ENCODE measurements around the gene CFAP47. TPM values are rescaled to one million over a fixed set of nuclear protein-coding genes. Genes with fewer than 3 reads are reported as not detected.

Gene CFAP47
- total and polyA plus RNA-seq, 2 of the 13 experiments (the other 11 are each of a cell fraction or from before 2014, with no cell fraction given) = not detected

GRCh38 chrX:36401774-36402173 is 482.2 kb downstream of the CFAP47 start:
- Histone ChIP-seq H2AFZ (ENCODE audit: low read length) (no peak overlapping the region), H4K20me1 (ENCODE audit: insufficient read depth, low read length) (no peaks in the 10 kb centered on the region), H3K36me3 (replicated peaks in 1 of 2; ENCODE audit: control insufficient read depth in 1 of 2, insufficient read depth in 2 of 2, low read length in 2 of 2) (no peaks in the 10 kb centered on the region), H3K79me2 (ENCODE audit: insufficient read depth, low read length) (no peaks in the 10 kb centered on the region), H3K4me1 (ENCODE audit: insufficient read depth, low read length) (no peaks in the 10 kb centered on the region), H3K27ac (ENCODE audit: extremely low read length, insufficient read depth, low read length) (no peak overlapping the region), H3K4me2 (ENCODE audit: low read depth, low read length) (no peak overlapping the region), H3K9ac (ENCODE audit: insufficient read depth, low read depth, low read length) (no peak overlapping the region), H3K9me3 (ENCODE audit: low read length) (no peaks in the 10 kb centered on the region), H3K4me3 (replicated peaks in 1 of 3; ENCODE audit: insufficient read depth in 1 of 3, low read depth in 2 of 3, low read length in 3 of 3) (no peak overlapping the region), H3K27me3 (ENCODE audit: control insufficient read depth in 1 of 2, insufficient read depth in 2 of 2, low read length in 2 of 2) (no peaks in the 10 kb centered on the region)
- DNase-seq (ENCODE audit: low spot score) (no peak), ATAC-seq (no peak), FAIRE-seq (no peak)
- intact Hi-C loops (cut with micrococcal nuclease; ENCODE audit: unreplicated experiment) (no loop called here), in situ Hi-C loops (cut with HindIII; ENCODE audit: extremely low pct_ligation_motif_present, low pct_unique_long_range_greater_than_20kb) (no loop called here)
- POLR2A ChIA-PET = no interaction called here
- no peak for TF ChIP-seq ZNF780A (CRISPR knock-in tag; IDR thresholded peaks at IDR 0.05)
- CTCF ChIA-PET (ENCODE audit: low intra/inter-chr PET ratio, low total read pairs) = no interaction called here
- 0% methylated on average over 3 of the region's 3 CpGs for WGBS (ENCODE audit: low lambda C conversion rate)
- no TSS peak for BruUV-seq (replicated peaks)

- intact Hi-C loops (cut with micrococcal nuclease; ENCODE audit: unreplicated experiment) (no loop called here), in situ Hi-C loops (cut with HindIII; ENCODE audit: extremely low pct_ligation_motif_present, low pct_unique_long_range_greater_than_20kb) (no loop called here)
- Histone ChIP-seq H3K27me3 (ENCODE audit: control insufficient read depth in 1 of 2, insufficient read depth in 2 of 2, low read length in 2 of 2) (no peaks in the 10 kb centered on the region), H4K20me1 (ENCODE audit: insufficient read depth, low read length) (no peaks in the 10 kb centered on the region), H3K4me2 (ENCODE audit: low read depth, low read length) (no peak overlapping the region), H2AFZ (ENCODE audit: low read length) (no peak overlapping the region), H3K79me2 (ENCODE audit: insufficient read depth, low read length) (no peaks in the 10 kb centered on the region), H3K9me3 (ENCODE audit: low read length) (no peaks in the 10 kb centered on the region), H3K27ac (ENCODE audit: extremely low read length, insufficient read depth, low read length) (no peak overlapping the region), H3K4me1 (ENCODE audit: insufficient read depth, low read length) (no peaks in the 10 kb centered on the region), H3K9ac (ENCODE audit: insufficient read depth, low read depth, low read length) (no peak overlapping the region), H3K4me3 (replicated peaks in 1 of 3; ENCODE audit: insufficient read depth in 1 of 3, low read depth in 2 of 3, low read length in 3 of 3) (no peak overlapping the region), H3K36me3 (replicated peaks in 1 of 2; ENCODE audit: control insufficient read depth in 1 of 2, insufficient read depth in 2 of 2, low read length in 2 of 2) (no peaks in the 10 kb centered on the region)
- ChIA-PET POLR2A (no interaction called here), CTCF (ENCODE audit: low intra/inter-chr PET ratio, low total read pairs) (no interaction called here)
- DNase-seq (ENCODE audit: low spot score) = no peak
- no peak for ATAC-seq
- WGBS (ENCODE audit: low lambda C conversion rate) = 25% methylated on average over 6 of the region's 8 CpGs
- FAIRE-seq = no peak
- BruUV-seq (replicated peaks) = no TSS peak
- TF ChIP-seq ZNF609 (CRISPR knock-in tag; IDR thresholded peaks at IDR 0.05; ENCODE audit: borderline replicate concordance) (no peak), NAIF1 (CRISPR knock-in tag; IDR thresholded peaks at IDR 0.05; ENCODE audit: borderline replicate concordance) (no peak), TARDBP (CRISPR knock-in tag; IDR thresholded peaks at IDR 0.05) (no peak), ZNF747 (CRISPR knock-in tag; IDR thresholded peaks at IDR 0.05; ENCODE audit: borderline replicate concordance) (no peak), PCBP2 (optimal IDR thresholded peaks at IDR 0.05; ENCODE audit: low read depth, low read length, poor library complexity, severe bottlenecking) (no peak), PRDM15 (CRISPR knock-in tag; IDR thresholded peaks at IDR 0.05) (no peak)
Measured at GRCh38 chrX:36407836-36408235, 488.3 kb downstream of the CFAP47 start.

All from HepG2 (cell line).